Transverse colon (tissue), 4 donors: ENCODE data around the gene COLEC12. TPM values are rescaled to one million over a fixed set of nuclear protein-coding genes. Genes with fewer than 3 reads are reported as not detected.

ENCODE experiments used
- DNase-seq: peaks from one replicate; pipeline ENCODE4 v3.0.0-alpha.2; 2019
- H3K27ac ChIP-seq, 4 donors: fragments of 200-600 bp; sonication (generic); 2 replicates each; pipeline ENCODE4 v1.5.1; 2016 to 2018; ENCODE audit warnings: inconsistent platforms in 4 of 4
- H3K27me3 ChIP-seq: fragments of 200-600 bp; sonication (generic); 2 replicates; pipeline ENCODE4 v1.5.1; 2017; ENCODE audit warnings: inconsistent platforms
- H3K36me3 ChIP-seq, 4 donors: fragments of 200-600 bp; sonication (generic); 2 replicates each; pipeline ENCODE4 v1.5.1; 2017 to 2019; ENCODE audit warnings: inconsistent platforms in 4 of 4
- H3K4me1 ChIP-seq, 4 donors: fragments of 200-600 bp; sonication (generic); 2 replicates each; pipeline ENCODE4 v1.5.1; 2017 to 2020; ENCODE audit warnings: inconsistent platforms in 4 of 4
- H3K4me3 ChIP-seq, 4 donors: fragments of 200-600 bp; sonication (generic); 1 replicate in 1 of 4; 2 replicates in 3 of 4; pipeline versions ENCODE4 v1.5.1 to v1.6.1; 2017 to 2019; ENCODE audit warnings: inconsistent platforms in 4 of 4
- H3K9me3 ChIP-seq, 2 donors: fragments of 200-600 bp; sonication (generic); 2 replicates each; pipeline ENCODE4 v1.5.1; 2017 to 2019; ENCODE audit warnings: inconsistent platforms in 2 of 2
- EP300 ChIP-seq: sonication (generic); formaldehyde crosslinking; IDR thresholded peaks from one replicate; pipeline ENCODE4 v1.6.1; 2017; ENCODE audit warnings: antibody characterized with exemption, low read depth
- POLR2A ChIP-seq: fragments of 450-650 bp; IDR thresholded peaks from one replicate; pipeline ENCODE4 v1.6.1; 2016; ENCODE audit warnings: antibody characterized with exemption, mild to moderate bottlenecking, moderate library complexity
- POLR2AphosphoS5 ChIP-seq, 3 donors: sonication (generic); formaldehyde crosslinking; IDR thresholded peaks; one replicate each; pipeline ENCODE4 v1.6.1; 2016; ENCODE audit warnings: antibody characterized with exemption in 3 of 3
- WGBS, 2 donors: methylation state at CpG; one replicate each; pipeline ENCODE4 v1.1.5; 2018; ENCODE audit warnings: low coverage in 1 of 2; 5-methylcytosine and 5-hydroxymethylcytosine counted together
- in situ Hi-C, 4 donors: fragments of 200-750 bp; cut with MboI; loops; one replicate each; pipeline versions ENCODE4 v1.15.0 to v1.15.1; 2017; ENCODE audit warnings: low sequenced_read_pairs in 3 of 4, low pct_ligation_motif_present in 1 of 4, low pct_unique_long_range_greater_than_20kb in 1 of 4
- intact Hi-C: fragments of 100-400 bp; cut with DNase I; formaldehyde crosslinking; loops from one replicate; pipeline ENCODE4 v1.15.1; 2023; ENCODE audit warnings: low total_unique reads
- total RNA-seq, 4 donors: library from RNA; depleted of rRNA; stranded (reverse); fragments of >200 nt; gene quantifications; one replicate each; pipeline ENCODE4 v1.1.0, GENCODE V29; 2016
- TF ChIP-seq, protein P1 (sequence below), 5 experiments: fragments of 200-600 bp in 3 of 5; fragments of 450-650 bp in 2 of 5; sonication (generic) in 3 of 5; IDR thresholded peaks; 1 replicate in 2 of 5; 2 replicates in 3 of 5; pipeline ENCODE4 v1.5.1; 2016 to 2017; ENCODE audit warnings: antibody characterized with exemption in 5 of 5, inconsistent platforms in 3 of 5, mild to moderate bottlenecking in 2 of 5, moderate library complexity in 1 of 5

COLEC12 gene
- total RNA-seq, 4 donors from 2014 or later: 1.4 to 7.8 (median 2.8) TPM

GRCh38 chr18:473802-474201 is 26.7 kb downstream of the COLEC12 start:
- Histone ChIP-seq H3K9me3 (no peaks in the 10 kb centered on the region), H3K27me3 (no peaks in the 10 kb centered on the region), H3K4me1 (peaks cover 0 to 18% (median 4%) of the 10 kb centered on the region in 4 donors), H3K36me3 (no peaks in the 10 kb centered on the region), H3K4me3 (no peak overlapping the region), H3K27ac (no peak overlapping the region)
- DNase-seq: no peak
- in situ Hi-C loops (no loop called here), intact Hi-C loops (loop anchor here (10.0 kb wide), 1 partner anchor 1341 kb away; no protein-coding TSS in a partner anchor)
- WGBS, 2 donors: 80 to 85% methylated on average over 1 of the region's 1 CpG
- TF ChIP-seq POLR2A (no peak), POLR2AphosphoS5 (IDR thresholded peaks at IDR 0.05) (no peak), EP300 (no peak)
- TF ChIP-seq, protein P1, sequence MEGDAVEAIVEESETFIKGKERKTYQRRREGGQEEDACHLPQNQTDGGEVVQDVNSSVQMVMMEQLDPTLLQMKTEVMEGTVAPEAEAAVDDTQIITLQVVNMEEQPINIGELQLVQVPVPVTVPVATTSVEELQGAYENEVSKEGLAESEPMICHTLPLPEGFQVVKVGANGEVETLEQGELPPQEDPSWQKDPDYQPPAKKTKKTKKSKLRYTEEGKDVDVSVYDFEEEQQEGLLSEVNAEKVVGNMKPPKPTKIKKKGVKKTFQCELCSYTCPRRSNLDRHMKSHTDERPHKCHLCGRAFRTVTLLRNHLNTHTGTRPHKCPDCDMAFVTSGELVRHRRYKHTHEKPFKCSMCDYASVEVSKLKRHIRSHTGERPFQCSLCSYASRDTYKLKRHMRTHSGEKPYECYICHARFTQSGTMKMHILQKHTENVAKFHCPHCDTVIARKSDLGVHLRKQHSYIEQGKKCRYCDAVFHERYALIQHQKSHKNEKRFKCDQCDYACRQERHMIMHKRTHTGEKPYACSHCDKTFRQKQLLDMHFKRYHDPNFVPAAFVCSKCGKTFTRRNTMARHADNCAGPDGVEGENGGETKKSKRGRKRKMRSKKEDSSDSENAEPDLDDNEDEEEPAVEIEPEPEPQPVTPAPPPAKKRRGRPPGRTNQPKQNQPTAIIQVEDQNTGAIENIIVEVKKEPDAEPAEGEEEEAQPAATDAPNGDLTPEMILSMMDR (IDR thresholded peaks at IDR 0.05): no peak

GRCh38 chr18:471716-472115 is 28.8 kb downstream of the COLEC12 start:
- intact Hi-C loops: loop anchor here (10.0 kb wide), 1 partner anchor 1343 kb away; no protein-coding TSS in a partner anchor
- WGBS, 2 donors: 78 to 91% methylated on average over 3 of the region's 3 CpGs
- H3K9me3 ChIP-seq: no peaks in the 10 kb centered on the region
- no peak overlapping the region for H3K27ac ChIP-seq
- in situ Hi-C loops: no loop called here
- no peak for DNase-seq
- TF ChIP-seq, protein P1 (IDR thresholded peaks at IDR 0.05): no peak
- no peak for TF ChIP-seq POLR2AphosphoS5 (IDR thresholded peaks at IDR 0.05)
- TF ChIP-seq EP300: no peak
- no peak for TF ChIP-seq POLR2A
- H3K27me3 ChIP-seq: no peaks in the 10 kb centered on the region
- H3K4me3 ChIP-seq: no peak overlapping the region
- no peaks in the 10 kb centered on the region for H3K36me3 ChIP-seq
- peaks cover 0 to 16% (median 4%) of the 10 kb centered on the region in 4 donors for H3K4me1 ChIP-seq

GRCh38 chr18:470661-471501 is 29.6 kb downstream of the COLEC12 start:
- TF ChIP-seq, protein P1 (IDR thresholded peaks at IDR 0.05): no peak
- TF ChIP-seq POLR2AphosphoS5 (IDR thresholded peaks at IDR 0.05) (no peak), EP300 (no peak), POLR2A (no peak)
- intact Hi-C loops (loop anchor here (10.0 kb wide), 1 partner anchor 1344 kb away; no protein-coding TSS in a partner anchor), in situ Hi-C loops (no loop called here)
- H3K36me3 ChIP-seq: no peaks in the 10 kb centered on the region
- H3K4me1 ChIP-seq: peaks cover 0 to 10% (median 4%) of the 10 kb centered on the region in 4 donors
- H3K27ac ChIP-seq: no peak overlapping the region
- H3K4me3 ChIP-seq: no peak overlapping the region
- 44 to 52% methylated on average over 4 to 5 of the region's 5 CpGs for WGBS, 2 donors
- H3K9me3 ChIP-seq: no peaks in the 10 kb centered on the region
- no peak for DNase-seq
- H3K27me3 ChIP-seq: no peaks in the 10 kb centered on the region

- Histone ChIP-seq H3K4me3 (no peak overlapping the region), H3K36me3 (no peaks in the 10 kb centered on the region), H3K27ac (peak overlapping the region in 1 of 4 donors; percentile 5), H3K4me1 (peaks cover 0 to 7% (median 0%) of the 10 kb centered on the region in 4 donors), H3K27me3 (no peaks in the 10 kb centered on the region), H3K9me3 (no peaks in the 10 kb centered on the region)
- 60 to 76% methylated on average over 6 to 13 of the region's 13 CpGs for WGBS, 2 donors
- no peak for DNase-seq
- TF ChIP-seq EP300: no peak
- no peak for TF ChIP-seq POLR2AphosphoS5 (IDR thresholded peaks at IDR 0.05)
- TF ChIP-seq, protein P1 (IDR thresholded peaks at IDR 0.05): no peak
- TF ChIP-seq POLR2A: no peak
- intact Hi-C loops (no loop called here), in situ Hi-C loops (no loop called here)
These were observed 31.3 kb downstream of the COLEC12 start for GRCh38 chr18:468955-469790.
